Trophoblast cell (in vitro differentiated cells and primary cell): ENCODE measurements around the gene NHLRC4.
A peak's percentile ranks its signal among the peaks of the same experiment; 100 is the strongest.

Source experiments
- DNase-seq, 2 donors: peaks; one replicate each; pipeline ENCODE4 v3.0.0-alpha.2; 2016
- H2AFZ ChIP-seq: 2 replicates; pipeline ENCODE4 v1.6.1; 2013; ENCODE audit warnings: low read length, moderate library complexity, mild to moderate bottlenecking; ENCODE audit not compliant: insufficient read depth, poor library complexity
- H2AK5ac ChIP-seq: 2 replicates; pipeline ENCODE4 v1.6.1; 2013; ENCODE audit warnings: mild to moderate bottlenecking, low read length
- H2BK120ac ChIP-seq: 2 replicates; pipeline ENCODE4 v1.6.1; 2013; ENCODE audit warnings: low read length, mild to moderate bottlenecking, moderate library complexity; ENCODE audit not compliant: insufficient read depth, poor library complexity
- H2BK12ac ChIP-seq: 2 replicates; pipeline ENCODE4 v1.6.1; 2013; ENCODE audit warnings: mild to moderate bottlenecking, low read length, moderate library complexity
- H2BK5ac ChIP-seq: 2 replicates; pipeline ENCODE4 v1.6.1; 2013; ENCODE audit warnings: low read length, low read depth, moderate library complexity, mild to moderate bottlenecking; ENCODE audit not compliant: poor library complexity
- H3K14ac ChIP-seq: 2 replicates; pipeline ENCODE4 v1.6.1; 2013; ENCODE audit warnings: mild to moderate bottlenecking, low read length
- H3K18ac ChIP-seq: 2 replicates; pipeline ENCODE4 v1.6.1; 2013; ENCODE audit warnings: mild to moderate bottlenecking, low read length
- H3K23ac ChIP-seq: 2 replicates; pipeline ENCODE4 v1.6.1; 2013; ENCODE audit warnings: low read length
- H3K27ac ChIP-seq: 2 replicates; pipeline ENCODE4 v1.5.1; 2013; ENCODE audit warnings: low read depth, mild to moderate bottlenecking, inconsistent platforms, low read length, moderate library complexity
- H3K27me3 ChIP-seq: 2 replicates; pipeline ENCODE4 v1.6.1; 2013; ENCODE audit warnings: inconsistent platforms, mild to moderate bottlenecking, low read length, moderate library complexity; ENCODE audit not compliant: insufficient read depth
- H3K36me3 ChIP-seq, 2 experiments: 1 replicate in 1 of 2; 2 replicates in 1 of 2; pipeline ENCODE4 v1.6.1; 2013; ENCODE audit warnings: low read length in 2 of 2, mild to moderate bottlenecking in 2 of 2, moderate library complexity in 1 of 2; ENCODE audit not compliant: insufficient read depth in 2 of 2, control insufficient read depth in 1 of 2
- H3K4ac ChIP-seq: 2 replicates; pipeline ENCODE4 v1.6.1; 2013; ENCODE audit warnings: low read depth, mild to moderate bottlenecking, low read length, moderate library complexity
- H3K4me1 ChIP-seq, 2 experiments: 1 replicate in 1 of 2; 2 replicates in 1 of 2; pipeline ENCODE4 v1.6.1; 2013; ENCODE audit warnings: low read length in 2 of 2, mild to moderate bottlenecking in 2 of 2, moderate library complexity in 1 of 2; ENCODE audit not compliant: insufficient read depth in 2 of 2, control insufficient read depth in 1 of 2
- H3K4me2 ChIP-seq: 2 replicates; pipeline ENCODE4 v1.6.1; 2013; ENCODE audit warnings: inconsistent platforms, mild to moderate bottlenecking, low read length, moderate library complexity
- H3K4me3 ChIP-seq: 2 replicates; pipeline ENCODE4 v1.5.1; 2013; ENCODE audit warnings: mild to moderate bottlenecking, low read depth, low read length, inconsistent platforms
- H3K79me1 ChIP-seq: one replicate; pipeline ENCODE4 v1.6.1; 2013; ENCODE audit warnings: low read length
- H3K79me2 ChIP-seq: 2 replicates; pipeline ENCODE4 v1.6.1; 2013; ENCODE audit warnings: low read length, mild to moderate bottlenecking; ENCODE audit not compliant: control insufficient read depth, insufficient read depth, poor library complexity
- H3K9ac ChIP-seq: 2 replicates; pipeline ENCODE4 v1.6.1; 2013; ENCODE audit warnings: mild to moderate bottlenecking, low read length
- H3K9me3 ChIP-seq: 2 replicates; pipeline ENCODE4 v1.6.1; 2013; ENCODE audit warnings: low read depth, mild to moderate bottlenecking, control low read depth, inconsistent platforms, low read length; ENCODE audit not compliant: insufficient read depth
- H4K12ac ChIP-seq: 2 replicates; pipeline ENCODE4 v1.6.1; 2013; ENCODE audit warnings: low read depth, mild to moderate bottlenecking, low read length, moderate library complexity
- H4K8ac ChIP-seq: 2 replicates; pipeline ENCODE4 v1.6.1; 2013; ENCODE audit warnings: low read depth, mild to moderate bottlenecking, low read length, moderate library complexity
- H4K91ac ChIP-seq: one replicate; pipeline ENCODE4 v1.6.1; 2013; ENCODE audit warnings: low read depth, mild to moderate bottlenecking, low read length, moderate library complexity
- WGBS: extraction: QIAGEN DNeasy Blood & Tissue Kit; methylation state at CpG from one replicate; pipeline ENCODE4 v1.1.7; 2013; ENCODE audit warnings: missing lambda C conversion rate; ENCODE audit not compliant: insufficient read length, insufficient coverage; ENCODE audit errors: extremely low coverage; 5-methylcytosine and 5-hydroxymethylcytosine counted together

The NHLRC4 gene

DNA sequence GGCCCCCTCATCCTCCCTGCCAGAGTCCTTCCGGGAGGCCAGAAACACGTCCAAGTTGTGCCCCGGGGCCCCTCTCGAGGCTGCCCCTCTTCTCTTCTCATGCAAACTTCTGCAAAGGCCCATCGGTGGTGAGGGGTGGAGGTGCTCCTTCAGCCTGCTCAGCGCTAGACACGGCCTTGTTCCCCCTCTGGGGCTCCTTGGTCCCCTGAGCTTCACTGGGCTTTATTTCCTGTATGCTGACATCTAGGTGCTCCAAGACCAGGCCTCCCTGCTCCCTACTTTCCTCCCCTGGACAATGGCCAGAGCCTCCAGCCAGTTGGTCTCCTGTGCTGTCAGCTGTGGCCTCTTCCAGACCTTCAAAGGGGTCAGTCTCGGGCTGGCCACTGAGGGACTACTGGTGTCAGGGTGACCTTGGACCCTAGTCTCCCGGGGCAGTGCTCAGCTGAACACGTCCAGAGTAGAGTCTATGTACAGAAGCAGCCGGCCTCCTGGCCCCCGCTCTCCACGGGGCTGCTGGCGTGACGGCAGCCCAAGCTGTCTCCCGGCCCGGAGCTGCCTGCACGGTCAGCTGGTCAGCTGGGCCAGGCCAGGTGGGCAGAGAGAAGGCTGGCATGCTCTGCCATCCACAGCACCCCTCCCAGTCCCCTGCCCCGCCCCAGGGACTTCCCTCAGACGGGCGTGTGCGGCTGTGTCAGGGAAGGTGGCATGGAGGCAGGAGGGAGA, 8.3 kb upstream of the NHLRC4 start:
- WGBS: no CpG with 5 or more reads among the region's 22 CpGs

DNA sequence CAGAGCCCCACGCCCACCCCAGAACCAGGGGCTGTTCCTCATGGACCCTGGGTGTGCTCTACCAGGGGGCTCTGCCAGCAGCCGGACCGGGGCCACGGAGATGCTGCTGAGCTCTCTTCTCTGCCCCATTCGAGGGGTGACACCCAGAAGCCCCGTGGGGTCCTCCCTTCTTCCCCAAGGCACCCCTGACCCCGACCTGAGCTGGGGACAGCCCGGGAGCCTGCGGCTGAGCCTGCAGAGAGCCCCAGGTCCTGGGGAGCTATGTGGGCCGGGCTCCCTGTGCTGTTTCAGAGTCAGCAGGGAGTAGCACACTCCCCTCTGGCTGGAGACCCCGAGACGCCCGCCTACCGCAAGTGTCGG, 7.8 kb upstream of the NHLRC4 start:
- peaks cover 36% of the 10 kb centered on the region for H3K27me3 ChIP-seq
- H3K18ac ChIP-seq: no peak overlapping the region
- no peak overlapping the region for H3K14ac ChIP-seq
- H3K4me1 ChIP-seq: no peaks in the 10 kb centered on the region
- no peak overlapping the region for H3K4me3 ChIP-seq
- H3K79me2 ChIP-seq: no peaks in the 10 kb centered on the region
- H3K36me3 ChIP-seq: peaks cover 3 to 4% of the 10 kb centered on the region in 2 experiments
- H3K79me1 ChIP-seq: no peaks in the 10 kb centered on the region
- no peak for DNase-seq
- H3K27ac ChIP-seq: no peak overlapping the region
- H2BK5ac ChIP-seq: no peak overlapping the region
- H3K4ac ChIP-seq: no peak overlapping the region
- no peak overlapping the region for H3K4me2 ChIP-seq
- peaks cover 5% of the 10 kb centered on the region for H3K9me3 ChIP-seq
- H2BK12ac ChIP-seq: no peak overlapping the region
- no peak overlapping the region for H2AK5ac ChIP-seq
- no peak overlapping the region for H2AFZ ChIP-seq
- H4K91ac ChIP-seq: no peak overlapping the region
- H3K23ac ChIP-seq: no peak overlapping the region
- H4K12ac ChIP-seq: no peak overlapping the region
- no peak overlapping the region for H3K9ac ChIP-seq
- no peak overlapping the region for H4K8ac ChIP-seq
- no peak overlapping the region for H2BK120ac ChIP-seq
- no CpG with 5 or more reads among the region's 15 CpGs for WGBS

More for the DNA sequence above, 8.3 kb upstream of the NHLRC4 start:
- Histone ChIP-seq H3K23ac (no peak overlapping the region), H2BK12ac (no peak overlapping the region), H3K79me2 (no peaks in the 10 kb centered on the region), H3K79me1 (no peaks in the 10 kb centered on the region), H4K12ac (no peak overlapping the region), H3K4ac (no peak overlapping the region), H3K4me1 (no peaks in the 10 kb centered on the region), H4K91ac (no peak overlapping the region), H2BK120ac (no peak overlapping the region), H3K27me3 (peaks cover 36% of the 10 kb centered on the region), H3K9me3 (peaks cover 5% of the 10 kb centered on the region), H3K4me3 (no peak overlapping the region), H2AFZ (no peak overlapping the region), H3K18ac (no peak overlapping the region), H3K4me2 (no peak overlapping the region), H2BK5ac (no peak overlapping the region), H2AK5ac (no peak overlapping the region), H3K14ac (no peak overlapping the region), H3K9ac (no peak overlapping the region), H3K36me3 (peaks cover 8 to 9% of the 10 kb centered on the region in 2 experiments), H4K8ac (no peak overlapping the region), H3K27ac (no peak overlapping the region)
- no peak for DNase-seq

- no peak overlapping the region for H3K4ac ChIP-seq
- no peak overlapping the region for H3K14ac ChIP-seq
- no peak overlapping the region for H3K18ac ChIP-seq
- no peak overlapping the region for H4K8ac ChIP-seq
- no peak overlapping the region for H3K4me3 ChIP-seq
- H3K79me1 ChIP-seq: no peaks in the 10 kb centered on the region
- no peak overlapping the region for H3K9ac ChIP-seq
- no CpG with 5 or more reads among the region's 62 CpGs for WGBS
- H3K27ac ChIP-seq: no peak overlapping the region
- no peak overlapping the region for H2BK5ac ChIP-seq
- H3K27me3 ChIP-seq: peaks cover 36% of the 10 kb centered on the region
- no peak for DNase-seq
- no peak overlapping the region for H4K91ac ChIP-seq
- H3K4me1 ChIP-seq: no peaks in the 10 kb centered on the region
- H2BK12ac ChIP-seq: no peak overlapping the region
- H2AK5ac ChIP-seq: no peak overlapping the region
- H3K4me2 ChIP-seq: peak overlapping the region; percentile 28
- no peak overlapping the region for H2AFZ ChIP-seq
- H4K12ac ChIP-seq: no peak overlapping the region
- H3K23ac ChIP-seq: no peak overlapping the region
- H3K36me3 ChIP-seq: peaks cover 0 to 2% of the 10 kb centered on the region in 2 experiments
- H3K79me2 ChIP-seq: no peaks in the 10 kb centered on the region
- peaks cover 5% of the 10 kb centered on the region for H3K9me3 ChIP-seq
- H2BK120ac ChIP-seq: no peak overlapping the region
Measured at GRCh38 chr16:559411-560203, 7.2 kb upstream of the NHLRC4 start.

DNA sequence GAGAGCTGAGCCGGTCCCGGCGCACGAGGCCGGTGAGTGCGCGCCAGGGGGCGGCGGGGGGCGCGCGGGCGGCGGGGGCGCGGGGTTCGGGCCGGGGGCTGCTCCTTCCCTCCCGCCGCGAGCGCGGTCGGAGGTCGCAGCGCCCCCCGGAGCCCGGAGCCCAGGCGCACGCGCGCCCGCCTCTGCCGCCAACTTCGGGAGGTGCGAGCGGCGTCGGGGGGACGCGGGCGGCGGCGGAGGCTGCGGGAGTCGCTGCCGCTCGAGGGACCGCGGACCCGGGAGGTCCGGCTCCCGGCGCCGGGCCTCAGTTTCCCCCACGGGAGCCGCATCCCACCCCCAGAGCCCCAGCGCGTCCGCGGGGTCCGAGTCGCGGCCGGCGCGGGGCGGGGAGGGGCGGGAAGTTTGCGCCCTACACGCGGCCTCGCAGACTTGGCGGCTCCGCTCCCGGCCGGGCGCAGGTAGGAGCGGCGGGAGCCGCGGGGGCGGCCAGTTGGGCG, 6.6 kb upstream of the NHLRC4 start, which contains the start of gene PRR35:
PRR35 (plus strand) TSS at position 191 of the 497 bp plus-strand sequence. CDS start 2,901 bp downstream, outside the sequence.
- no peak within 1 kb of the TSS for H2BK120ac ChIP-seq
- H2BK12ac ChIP-seq: no peak within 1 kb of the TSS
- no peak within 1 kb of the TSS for H3K4me3 ChIP-seq
- no peak within 1 kb of the TSS for H2BK5ac ChIP-seq
- no peak for DNase-seq
- H3K14ac ChIP-seq: no peak within 1 kb of the TSS
- no CpG with 5 or more reads among the region's 84 CpGs for WGBS
- H2AK5ac ChIP-seq: no peak within 1 kb of the TSS
- H3K79me2 ChIP-seq: no peaks in the 10 kb centered on the region
- peaks cover 36% of the 10 kb centered on the region for H3K27me3 ChIP-seq
- H2AFZ ChIP-seq: no peak within 1 kb of the TSS
- no peaks in the 10 kb centered on the region for H3K36me3 ChIP-seq
- peak within 1 kb of the TSS; percentile 44 for H3K4me2 ChIP-seq
- H3K27ac ChIP-seq: no peak within 1 kb of the TSS
- peaks cover 5% of the 10 kb centered on the region for H3K9me3 ChIP-seq
- H3K18ac ChIP-seq: no peak within 1 kb of the TSS
- H4K12ac ChIP-seq: no peak within 1 kb of the TSS
- no peak within 1 kb of the TSS for H3K4ac ChIP-seq
- H3K79me1 ChIP-seq: no peaks in the 10 kb centered on the region
- H3K9ac ChIP-seq: no peak within 1 kb of the TSS
- H4K91ac ChIP-seq: no peak within 1 kb of the TSS
- peaks cover 5% of the 10 kb centered on the region in 2 experiments for H3K4me1 ChIP-seq
- H4K8ac ChIP-seq: no peak within 1 kb of the TSS
- H3K23ac ChIP-seq: no peak within 1 kb of the TSS
